HK-2 (cell line): ENCODE results near the gene ACSM6.

Experiments
- DNase-seq: peaks from one replicate; pipeline ENCODE4 v3.0.0-alpha.2; 2018; ENCODE audit not compliant: unreplicated experiment

The ACSM6 gene

GRCh38 chr10:95268438-95268837, 74.4 kb downstream of the ACSM6 start:
- no peak for DNase-seq

- no peak for DNase-seq
Observed at GRCh38 chr10:95273393-95274312, 79.6 kb downstream of the ACSM6 start.

- no peak for DNase-seq
Observed at GRCh38 chr10:95275726-95276366, 81.8 kb downstream of the ACSM6 start.

- no peak for DNase-seq
Observed at GRCh38 chr10:95276367-95277200, 82.5 kb downstream of the ACSM6 start.

- no peak for DNase-seq
Observed at GRCh38 chr10:95277201-95277570, 83.1 kb downstream of the ACSM6 start.

- DNase-seq, result no peak
Observed at GRCh38 chr10:95277614-95278013, 83.6 kb downstream of the ACSM6 start.
